Mesothelial cell of epicardium (in vitro differentiated cells): ENCODE results near the gene PLEKHA6. TPM values are rescaled to one million over a fixed set of nuclear protein-coding genes. Genes with fewer than 3 reads are reported as not detected.
A peak's percentile ranks its signal among the peaks of the same experiment; 100 is the strongest.

Experiments used
- DNase-seq, 2 experiments: peaks; one replicate each; pipeline ENCODE4 v3.0.0; 2021; ENCODE audit warnings: low spot score in 2 of 2; ENCODE audit not compliant: unreplicated experiment in 2 of 2
- H3K27ac Mint-ChIP-seq: 2 replicates; pipeline ENCODE4 v1.8.0; 2021; ENCODE audit warnings: mixed read lengths
- H3K27me3 Mint-ChIP-seq: 2 replicates; pipeline ENCODE4 v1.8.0; 2021; ENCODE audit warnings: low read depth, mixed read lengths
- H3K36me3 Mint-ChIP-seq: 2 replicates; pipeline ENCODE4 v1.8.0; 2021; ENCODE audit warnings: mixed read lengths
- H3K4me1 Mint-ChIP-seq: 2 replicates; pipeline ENCODE4 v1.8.0; 2021; ENCODE audit warnings: mixed read lengths
- H3K4me3 Mint-ChIP-seq: 2 replicates; pipeline ENCODE4 v1.8.0; 2021; ENCODE audit warnings: mild to moderate bottlenecking, moderate library complexity, mixed read lengths
- H3K9me3 Mint-ChIP-seq: 2 replicates; pipeline ENCODE4 v1.8.0; 2021; ENCODE audit warnings: mixed read lengths
- total RNA-seq: library from RNA; stranded (reverse); gene quantifications from 3 replicates; pipeline ENCODE4 v1.2.1, GENCODE V29; 2021
- TF ChIP-seq, protein P1 (sequence below): fragments of 200-600 bp; sonication (generic); IDR thresholded peaks from one replicate; pipeline ENCODE4 v1.5.0; 2021; ENCODE audit warnings: antibody characterized with exemption; ENCODE audit not compliant: unreplicated experiment

The PLEKHA6 gene
- total RNA-seq, 1 donor from 2014 or later = 29.7 TPM

DNA sequence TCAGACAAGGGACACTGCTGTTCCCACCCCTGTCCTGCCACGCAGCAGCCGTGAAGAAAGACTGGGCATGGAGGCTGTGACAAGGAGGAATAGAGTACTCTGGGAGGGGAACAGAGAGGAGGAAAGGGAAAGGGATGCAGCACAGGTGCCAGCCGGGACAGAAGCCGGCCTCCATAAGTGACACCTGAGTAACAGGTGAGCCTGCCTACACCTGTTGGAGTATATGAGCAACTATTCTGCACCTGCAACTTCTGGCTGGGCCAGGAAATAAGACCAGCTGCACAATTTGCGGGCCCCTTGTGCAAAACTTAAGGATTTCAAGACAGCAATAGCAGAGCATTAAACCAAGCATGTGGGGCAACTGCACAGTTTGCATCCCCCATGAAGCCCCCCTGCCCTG lies 73.4 kb downstream of the PLEKHA6 start:
- Mint-ChIP-seq H3K27ac (no peak overlapping the region), H3K36me3 (peaks cover 2% of the 10 kb centered on the region), H3K4me3 (no peak overlapping the region), H3K27me3 (no peaks in the 10 kb centered on the region), H3K9me3 (no peaks in the 10 kb centered on the region), H3K4me1 (peaks cover 49% of the 10 kb centered on the region)
- TF ChIP-seq, protein P1, sequence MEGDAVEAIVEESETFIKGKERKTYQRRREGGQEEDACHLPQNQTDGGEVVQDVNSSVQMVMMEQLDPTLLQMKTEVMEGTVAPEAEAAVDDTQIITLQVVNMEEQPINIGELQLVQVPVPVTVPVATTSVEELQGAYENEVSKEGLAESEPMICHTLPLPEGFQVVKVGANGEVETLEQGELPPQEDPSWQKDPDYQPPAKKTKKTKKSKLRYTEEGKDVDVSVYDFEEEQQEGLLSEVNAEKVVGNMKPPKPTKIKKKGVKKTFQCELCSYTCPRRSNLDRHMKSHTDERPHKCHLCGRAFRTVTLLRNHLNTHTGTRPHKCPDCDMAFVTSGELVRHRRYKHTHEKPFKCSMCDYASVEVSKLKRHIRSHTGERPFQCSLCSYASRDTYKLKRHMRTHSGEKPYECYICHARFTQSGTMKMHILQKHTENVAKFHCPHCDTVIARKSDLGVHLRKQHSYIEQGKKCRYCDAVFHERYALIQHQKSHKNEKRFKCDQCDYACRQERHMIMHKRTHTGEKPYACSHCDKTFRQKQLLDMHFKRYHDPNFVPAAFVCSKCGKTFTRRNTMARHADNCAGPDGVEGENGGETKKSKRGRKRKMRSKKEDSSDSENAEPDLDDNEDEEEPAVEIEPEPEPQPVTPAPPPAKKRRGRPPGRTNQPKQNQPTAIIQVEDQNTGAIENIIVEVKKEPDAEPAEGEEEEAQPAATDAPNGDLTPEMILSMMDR = no peak
- DNase-seq = no peak

DNA sequence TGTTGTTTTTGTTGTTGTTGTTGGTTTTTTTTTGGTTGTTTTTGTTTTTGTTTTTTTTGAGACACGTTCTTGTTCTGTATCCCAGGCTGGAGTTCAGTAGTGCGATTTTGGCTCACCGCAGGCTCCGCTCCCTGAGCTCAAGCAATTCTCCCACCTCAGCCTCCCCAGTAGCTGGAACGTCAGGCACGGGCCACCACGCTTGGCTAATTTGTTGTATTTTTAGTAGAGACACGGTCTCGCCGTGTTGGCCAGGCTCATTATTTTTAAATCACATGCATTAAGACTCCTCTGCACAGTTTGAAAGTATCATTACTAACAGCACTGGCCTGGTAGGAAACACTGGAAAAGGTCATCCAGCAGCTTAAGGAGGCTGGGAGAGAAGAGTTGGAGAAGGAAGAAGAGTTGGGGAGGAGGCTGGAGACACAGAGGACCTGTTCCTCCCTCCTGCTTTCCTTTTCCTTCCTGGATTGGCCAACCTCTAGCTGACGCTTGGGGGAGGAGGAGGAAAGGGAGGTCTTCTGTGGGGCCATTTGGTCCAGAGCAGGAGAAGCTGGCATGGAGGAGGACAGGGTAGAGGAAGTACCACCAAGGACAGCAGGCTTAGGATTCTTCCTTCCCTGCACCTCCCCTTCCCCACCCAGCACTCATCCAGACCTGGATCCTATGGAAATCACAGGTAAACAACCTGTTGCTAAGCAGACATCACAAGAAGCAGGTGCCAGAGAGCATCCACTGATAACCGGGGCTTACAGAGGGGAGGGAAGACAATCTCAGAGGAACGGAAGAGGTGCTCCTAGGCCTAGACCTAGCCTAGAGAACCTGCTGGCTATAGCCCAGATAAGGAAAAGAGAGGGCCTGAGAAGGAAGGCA lies 74.1 kb downstream of the PLEKHA6 start:
- peaks cover 2% of the 10 kb centered on the region for H3K36me3 Mint-ChIP-seq
- H3K4me1 Mint-ChIP-seq = peaks cover 53% of the 10 kb centered on the region
- H3K27me3 Mint-ChIP-seq = no peaks in the 10 kb centered on the region
- no peak for DNase-seq
- TF ChIP-seq, protein P1 = no peak
- no peaks in the 10 kb centered on the region for H3K9me3 Mint-ChIP-seq
- no peak overlapping the region for H3K27ac Mint-ChIP-seq
- H3K4me3 Mint-ChIP-seq = no peak overlapping the region

DNA sequence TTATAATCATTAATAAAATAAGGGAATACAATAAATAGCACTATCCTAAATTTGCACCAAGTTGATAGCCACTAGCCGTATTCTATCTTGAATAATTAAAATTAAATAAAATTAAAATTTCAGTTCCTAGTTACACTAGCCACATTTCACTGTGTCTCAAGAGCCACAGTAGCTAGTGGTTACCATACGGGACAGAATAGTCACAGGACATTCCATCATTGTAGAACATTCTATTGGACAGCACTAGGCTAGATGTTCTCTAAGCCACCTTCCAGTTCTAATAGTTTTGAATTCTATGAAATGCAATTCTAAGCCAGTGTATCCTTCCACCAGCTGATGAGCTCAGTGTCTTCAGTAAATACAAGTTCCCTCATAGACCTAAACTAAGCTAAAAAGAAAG lies 74.8 kb downstream of the PLEKHA6 start:
- H3K27me3 Mint-ChIP-seq = no peaks in the 10 kb centered on the region
- TF ChIP-seq, protein P1 = no peak
- no peak for DNase-seq
- no peaks in the 10 kb centered on the region for H3K36me3 Mint-ChIP-seq
- peaks cover 60% of the 10 kb centered on the region for H3K4me1 Mint-ChIP-seq
- H3K4me3 Mint-ChIP-seq = no peak overlapping the region
- no peak overlapping the region for H3K27ac Mint-ChIP-seq
- H3K9me3 Mint-ChIP-seq = no peaks in the 10 kb centered on the region

DNA sequence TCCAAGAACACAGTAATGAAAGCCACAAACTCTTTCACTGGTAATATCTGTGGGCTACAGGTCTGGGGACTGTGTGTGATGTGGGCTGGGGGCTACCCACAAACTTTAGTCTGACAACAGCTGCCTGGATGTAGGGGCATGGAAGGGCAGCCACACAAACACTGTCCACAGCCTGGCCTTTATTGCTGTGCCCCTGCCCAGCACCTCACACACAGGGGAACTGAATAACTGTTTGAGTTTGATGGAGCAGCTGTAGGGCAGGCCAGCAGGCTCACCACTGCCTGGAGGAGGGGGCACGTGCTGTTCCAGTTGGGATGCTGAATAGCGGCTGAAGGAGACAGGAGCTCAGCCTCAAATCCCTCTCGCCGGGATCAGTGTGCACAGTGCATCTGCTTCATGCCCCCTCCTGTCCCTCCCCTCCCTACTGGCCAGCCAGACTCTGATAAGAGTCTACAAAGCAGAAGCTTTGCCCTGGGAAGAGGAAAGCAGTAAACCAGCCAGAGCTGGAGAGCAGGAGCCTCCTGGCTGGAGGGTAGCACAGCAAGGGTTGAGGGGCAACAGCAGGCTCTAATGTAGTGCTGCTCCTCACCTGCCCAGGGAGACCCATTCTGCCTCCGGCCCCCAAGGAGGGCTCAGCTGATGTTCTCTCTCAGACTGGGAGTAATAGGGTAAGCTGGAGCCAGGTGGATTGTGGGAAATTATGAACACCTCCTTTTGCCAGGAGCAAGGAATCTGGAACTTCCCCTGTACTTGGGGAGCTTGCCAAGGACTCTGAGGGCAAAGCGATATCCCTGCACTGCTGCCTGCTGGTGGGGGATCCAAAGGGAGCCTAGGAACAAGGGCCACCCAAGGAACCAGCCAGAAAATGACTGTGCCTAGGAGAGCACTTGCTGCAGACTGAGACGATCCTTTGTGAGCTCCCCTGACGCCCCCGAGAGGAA lies 75.7 kb downstream of the PLEKHA6 start:
- Mint-ChIP-seq H3K36me3 (no peaks in the 10 kb centered on the region), H3K4me3 (no peak overlapping the region), H3K27me3 (no peaks in the 10 kb centered on the region), H3K27ac (no peak overlapping the region), H3K9me3 (no peaks in the 10 kb centered on the region), H3K4me1 (peaks cover 62% of the 10 kb centered on the region)
- no peak for DNase-seq
- TF ChIP-seq, protein P1 = no peak

DNA sequence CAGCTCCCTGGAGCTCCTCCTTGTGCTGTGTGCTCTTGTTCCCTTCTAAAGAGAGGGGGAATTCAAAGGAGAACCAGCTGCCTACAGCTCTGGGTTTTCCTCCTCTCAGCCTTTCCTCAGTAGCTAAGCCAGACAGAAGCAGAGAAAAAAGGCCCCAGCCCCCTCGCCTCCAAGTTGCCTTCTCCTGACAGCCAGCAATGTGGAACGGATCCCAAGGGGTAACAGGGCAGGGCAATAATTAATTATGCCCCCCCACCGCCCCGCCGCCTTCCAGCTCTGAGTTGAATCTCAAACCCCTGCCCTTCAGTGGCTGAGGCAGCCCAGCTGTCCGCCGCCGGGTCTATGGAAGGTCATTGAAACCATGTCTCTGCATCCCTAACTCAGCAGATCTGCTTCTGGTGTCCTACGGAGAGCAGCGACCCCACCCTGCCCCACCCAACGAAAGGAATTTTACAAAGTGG lies 76.9 kb downstream of the PLEKHA6 start:
- no peaks in the 10 kb centered on the region for H3K9me3 Mint-ChIP-seq
- no peak for DNase-seq
- TF ChIP-seq, protein P1 = no peak
- peaks cover 63% of the 10 kb centered on the region for H3K4me1 Mint-ChIP-seq
- no peaks in the 10 kb centered on the region for H3K36me3 Mint-ChIP-seq
- peak overlapping the region; percentile 1 for H3K27ac Mint-ChIP-seq
- H3K4me3 Mint-ChIP-seq = no peak overlapping the region
- H3K27me3 Mint-ChIP-seq = no peaks in the 10 kb centered on the region
